ENCODE data around the gene CEP350.
A peak's percentile ranks its signal among the peaks of the same experiment; 100 is the strongest.

CEP350 gene

GRCh38 chr1:180084867-180085266 lies 130.3 kb downstream of the CEP350 start:
- ATAC-seq (replicated peaks) (no peak), DNase-seq (no peak)
- Mint-ChIP-seq H3K4me1 (no peaks in the 10 kb centered on the region), H3K27ac (no peak overlapping the region), H3K4me3 (no peak overlapping the region), H3K27me3 (no peaks in the 10 kb centered on the region), H3K36me3 (peaks cover 25 to 26% of the 10 kb centered on the region in 2 donors), H3K9me3 (no peaks in the 10 kb centered on the region)

GRCh38 chr1:180085331-180085730 lies 130.7 kb downstream of the CEP350 start:
- Mint-ChIP-seq H3K9me3 (no peaks in the 10 kb centered on the region), H3K36me3 (peaks cover 27 to 28% of the 10 kb centered on the region in 2 donors), H3K4me1 (no peaks in the 10 kb centered on the region), H3K27ac (no peak overlapping the region), H3K27me3 (no peaks in the 10 kb centered on the region), H3K4me3 (no peak overlapping the region)
- no peak for ATAC-seq (replicated peaks)
- DNase-seq, result no peak

- peaks cover 48 to 58% of the 10 kb centered on the region in 2 donors for H3K36me3 Mint-ChIP-seq
- DNase-seq, result no peak
- no peaks in the 10 kb centered on the region for H3K4me1 Mint-ChIP-seq
- H3K27ac Mint-ChIP-seq, result peak overlapping the region; percentile 44
- no peaks in the 10 kb centered on the region for H3K27me3 Mint-ChIP-seq
- no peak for ATAC-seq (replicated peaks)
- H3K9me3 Mint-ChIP-seq, result no peaks in the 10 kb centered on the region
- H3K4me3 Mint-ChIP-seq, result no peak overlapping the region
These were observed 138.5 kb downstream of the CEP350 start for GRCh38 chr1:180092931-180093650.

- Mint-ChIP-seq H3K27me3 (no peaks in the 10 kb centered on the region), H3K36me3 (peaks cover 48 to 53% of the 10 kb centered on the region in 2 donors), H3K9me3 (no peaks in the 10 kb centered on the region), H3K4me1 (no peaks in the 10 kb centered on the region), H3K27ac (no peak overlapping the region), H3K4me3 (no peak overlapping the region)
- DNase-seq (no peak), ATAC-seq (replicated peaks) (no peak)
These were observed 140.2 kb downstream of the CEP350 start for GRCh38 chr1:180094705-180095295.

- Mint-ChIP-seq H3K27me3 (no peaks in the 10 kb centered on the region), H3K36me3 (peaks cover 54 to 61% of the 10 kb centered on the region in 2 donors), H3K9me3 (no peaks in the 10 kb centered on the region), H3K4me3 (no peak overlapping the region), H3K27ac (no peak overlapping the region), H3K4me1 (no peaks in the 10 kb centered on the region)
- no peak for DNase-seq
- ATAC-seq (replicated peaks), result no peak
These were observed 142.1 kb downstream of the CEP350 start for GRCh38 chr1:180096584-180097325.

GRCh38 chr1:180097326-180097605 lies 142.7 kb downstream of the CEP350 start:
- no peaks in the 10 kb centered on the region for H3K9me3 Mint-ChIP-seq
- peaks cover 55 to 62% of the 10 kb centered on the region in 2 donors for H3K36me3 Mint-ChIP-seq
- DNase-seq (no peak), ATAC-seq (replicated peaks) (no peak)
- no peaks in the 10 kb centered on the region for H3K4me1 Mint-ChIP-seq
- no peak overlapping the region for H3K4me3 Mint-ChIP-seq
- no peak overlapping the region for H3K27ac Mint-ChIP-seq
- H3K27me3 Mint-ChIP-seq, result no peaks in the 10 kb centered on the region

- peaks cover 38 to 50% of the 10 kb centered on the region in 2 donors for H3K36me3 Mint-ChIP-seq
- no peaks in the 10 kb centered on the region for H3K9me3 Mint-ChIP-seq
- H3K27ac Mint-ChIP-seq, result peak overlapping the region; percentile 2
- H3K4me1 Mint-ChIP-seq, result no peaks in the 10 kb centered on the region
- no peak for DNase-seq
- ATAC-seq (replicated peaks), result no peak
- H3K27me3 Mint-ChIP-seq, result no peaks in the 10 kb centered on the region
- H3K4me3 Mint-ChIP-seq, result no peak overlapping the region
These were observed 146.8 kb downstream of the CEP350 start for GRCh38 chr1:180101411-180101810.

- peaks cover 46 to 63% of the 10 kb centered on the region in 2 donors for H3K36me3 Mint-ChIP-seq
- H3K9me3 Mint-ChIP-seq, result no peaks in the 10 kb centered on the region
- no peaks in the 10 kb centered on the region for H3K4me1 Mint-ChIP-seq
- no peak for ATAC-seq (replicated peaks)
- DNase-seq, result no peak
- H3K27me3 Mint-ChIP-seq, result no peaks in the 10 kb centered on the region
- H3K4me3 Mint-ChIP-seq, result no peak overlapping the region
- no peak overlapping the region for H3K27ac Mint-ChIP-seq
These were observed 149.2 kb downstream of the CEP350 start for GRCh38 chr1:180103819-180104218.

- Mint-ChIP-seq H3K9me3 (no peaks in the 10 kb centered on the region), H3K27ac (no peak overlapping the region), H3K27me3 (no peaks in the 10 kb centered on the region), H3K36me3 (peaks cover 38 to 49% of the 10 kb centered on the region in 2 donors), H3K4me3 (no peak overlapping the region), H3K4me1 (peaks cover 1 to 5% of the 10 kb centered on the region in 2 donors)
- DNase-seq (no peak), ATAC-seq (replicated peaks) (no peak)
These were observed 157.5 kb downstream of the CEP350 start for GRCh38 chr1:180112091-180112490.

- Mint-ChIP-seq H3K9me3 (no peaks in the 10 kb centered on the region), H3K4me3 (no peak overlapping the region), H3K36me3 (peaks cover 35 to 45% of the 10 kb centered on the region in 2 donors), H3K27me3 (no peaks in the 10 kb centered on the region), H3K27ac (no peak overlapping the region), H3K4me1 (peaks cover 3 to 5% of the 10 kb centered on the region in 2 donors)
- ATAC-seq (replicated peaks) (no peak), DNase-seq (no peak)
These were observed 158.5 kb downstream of the CEP350 start for GRCh38 chr1:180112984-180113647.

- no peak overlapping the region for H3K27ac Mint-ChIP-seq
- H3K9me3 Mint-ChIP-seq, result no peaks in the 10 kb centered on the region
- peaks cover 26 to 36% of the 10 kb centered on the region in 2 donors for H3K36me3 Mint-ChIP-seq
- DNase-seq (no peak), ATAC-seq (replicated peaks) (no peak)
- no peak overlapping the region for H3K4me3 Mint-ChIP-seq
- no peaks in the 10 kb centered on the region for H3K27me3 Mint-ChIP-seq
- H3K4me1 Mint-ChIP-seq, result peaks cover 3 to 5% of the 10 kb centered on the region in 2 donors
These were observed 159.9 kb downstream of the CEP350 start for GRCh38 chr1:180114396-180114945.

- Mint-ChIP-seq H3K27me3 (no peaks in the 10 kb centered on the region), H3K9me3 (no peaks in the 10 kb centered on the region)
- DNase-seq, result no peak
These were observed 162.6 kb downstream of the CEP350 start for GRCh38 chr1:180116964-180117763.

GRCh38 chr1:180117764-180118116 lies 163.1 kb downstream of the CEP350 start:
- Mint-ChIP-seq H3K27me3 (no peaks in the 10 kb centered on the region), H3K27ac (no peak overlapping the region)
- ATAC-seq (replicated peaks), result no peak

More at GRCh38 chr1:180116964-180117763, 162.6 kb downstream of the CEP350 start:
- no peak overlapping the region for H3K4me3 Mint-ChIP-seq
- no peak overlapping the region for H3K27ac Mint-ChIP-seq
- peaks cover 16 to 22% of the 10 kb centered on the region in 2 donors for H3K36me3 Mint-ChIP-seq
- ATAC-seq (replicated peaks), result peak in 1 of 2 donors; percentile 16
- H3K4me1 Mint-ChIP-seq, result peaks cover 3 to 5% of the 10 kb centered on the region in 2 donors

More at GRCh38 chr1:180117764-180118116, 163.1 kb downstream of the CEP350 start:
- DNase-seq, result no peak
- no peak overlapping the region for H3K4me3 Mint-ChIP-seq
- H3K9me3 Mint-ChIP-seq, result no peaks in the 10 kb centered on the region
- peaks cover 3 to 5% of the 10 kb centered on the region in 2 donors for H3K4me1 Mint-ChIP-seq
- H3K36me3 Mint-ChIP-seq, result peaks cover 12 to 17% of the 10 kb centered on the region in 2 donors

All from stimulated activated naive B cell treated with anti-CD40 and anti-IgM and Interleukin-4, amounts not matched to agents 10 μg/mL and 1 μg/mL and 100 μg/mL, for 72 hours (primary cell).